ENCODE measurements around the gene KLK1. TPM values are rescaled to one million over a fixed set of nuclear protein-coding genes. Genes with fewer than 3 reads are reported as not detected.
A peak's percentile ranks its signal among the peaks of the same experiment; 100 is the strongest.

KLK1 gene
- total and polyA plus RNA-seq, 2 of the 13 experiments (the other 11 are each of a cell fraction or from before 2014, with no cell fraction given) = not detected

DNA sequence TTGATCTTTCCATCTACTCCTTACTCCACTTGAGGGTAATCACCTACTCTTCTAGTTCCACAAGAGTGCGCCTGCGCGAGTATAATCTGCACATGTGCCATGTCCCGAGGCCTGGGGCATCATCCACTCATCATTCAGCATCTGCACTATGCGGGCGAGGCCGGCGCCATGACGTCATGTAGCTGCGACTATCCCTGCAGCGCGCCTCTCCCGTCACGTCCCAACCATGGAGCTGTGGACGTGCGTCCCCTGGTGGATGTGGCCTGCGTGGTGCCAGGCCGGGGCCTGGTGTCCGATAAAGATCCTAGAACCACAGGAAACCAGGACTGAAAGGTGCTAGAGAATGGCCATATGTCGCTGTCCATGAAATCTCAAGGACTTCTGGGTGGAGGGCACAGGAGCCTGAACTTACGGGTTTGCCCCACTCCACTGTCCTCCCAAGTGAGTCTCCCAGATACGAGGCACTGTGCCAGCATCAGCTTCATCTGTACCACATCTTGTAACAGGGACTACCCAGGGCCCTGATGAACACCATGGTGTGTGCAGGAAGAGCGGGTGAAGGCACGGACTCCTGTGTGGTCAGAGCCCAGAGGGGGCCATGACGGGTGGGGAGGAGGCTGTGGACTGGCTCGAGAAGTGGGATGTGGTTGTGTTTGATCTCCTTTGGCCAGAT lies 47.0 kb upstream of the KLK1 start (continued):
- TF ChIP-seq ZHX1 (CRISPR knock-in tag; IDR thresholded peaks at IDR 0.05; ENCODE audit: low read depth) (0 out of 2 replicates have a peak, but pooled peaks have one; percentile 46), SALL1 (CRISPR knock-in tag; IDR thresholded peaks at IDR 0.05) (no peak), HCFC1 (IDR thresholded peaks at IDR 0.05; ENCODE audit: low read depth, low read length) (peak; percentile 22; the same call in 1 of the 2 replicates), GABPB1 (CRISPR knock-in tag; IDR thresholded peaks at IDR 0.05) (peak; percentile 47; the same call in 1 of the 2 replicates), ATF7 (IDR thresholded peaks at IDR 0.05) (peak; percentile 97), ATF7 (CRISPR knock-in tag; IDR thresholded peaks at IDR 0.05) (no peak), NCOA5 (CRISPR knock-in tag; IDR thresholded peaks at IDR 0.05) (no peak), ZNF761 (CRISPR knock-in tag; conservative IDR thresholded peaks at IDR 0.05) (no peak), EEA1 (CRISPR knock-in tag; IDR thresholded peaks at IDR 0.05; ENCODE audit: borderline replicate concordance) (no peak), MBNL3 (CRISPR knock-in tag; conservative IDR thresholded peaks at IDR 0.05) (no peak), ZNF552 (CRISPR knock-in tag; IDR thresholded peaks at IDR 0.05; ENCODE audit: borderline replicate concordance) (no peak), ZNF576 (CRISPR knock-in tag; IDR thresholded peaks at IDR 0.05) (no peak), ZNF850 (CRISPR knock-in tag; conservative IDR thresholded peaks at IDR 0.05) (no peak), ZNF746 (CRISPR knock-in tag; IDR thresholded peaks at IDR 0.05) (no peak), MYC (CRISPR knock-in tag; IDR thresholded peaks at IDR 0.05; ENCODE audit: borderline replicate concordance) (peak; percentile 32; the same call in 1 of the 2 replicates), YEATS2 (CRISPR knock-in tag; IDR thresholded peaks at IDR 0.05; ENCODE audit: borderline replicate concordance) (no peak), ZNF430 (CRISPR knock-in tag; IDR thresholded peaks at IDR 0.05) (no peak), MEF2D (CRISPR knock-in tag; IDR thresholded peaks at IDR 0.05) (no peak), CBX5 (CRISPR knock-in tag; IDR thresholded peaks at IDR 0.05; ENCODE audit: borderline replicate concordance) (no peak)
- TF ChIP-seq, protein P1, sequence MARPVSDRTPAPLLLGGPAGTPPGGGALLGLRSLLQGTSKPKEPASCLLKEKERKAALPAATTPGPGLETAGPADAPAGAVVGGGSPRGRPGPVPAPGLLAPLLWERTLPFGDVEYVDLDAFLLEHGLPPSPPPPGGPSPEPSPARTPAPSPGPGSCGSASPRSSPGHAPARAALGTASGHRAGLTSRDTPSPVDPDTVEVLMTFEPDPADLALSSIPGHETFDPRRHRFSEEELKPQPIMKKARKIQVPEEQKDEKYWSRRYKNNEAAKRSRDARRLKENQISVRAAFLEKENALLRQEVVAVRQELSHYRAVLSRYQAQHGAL (CRISPR knock-in tag; IDR thresholded peaks at IDR 0.05; ENCODE audit: not compliant biosample characterization) = no peak
- TF ChIP-seq, protein P2, sequence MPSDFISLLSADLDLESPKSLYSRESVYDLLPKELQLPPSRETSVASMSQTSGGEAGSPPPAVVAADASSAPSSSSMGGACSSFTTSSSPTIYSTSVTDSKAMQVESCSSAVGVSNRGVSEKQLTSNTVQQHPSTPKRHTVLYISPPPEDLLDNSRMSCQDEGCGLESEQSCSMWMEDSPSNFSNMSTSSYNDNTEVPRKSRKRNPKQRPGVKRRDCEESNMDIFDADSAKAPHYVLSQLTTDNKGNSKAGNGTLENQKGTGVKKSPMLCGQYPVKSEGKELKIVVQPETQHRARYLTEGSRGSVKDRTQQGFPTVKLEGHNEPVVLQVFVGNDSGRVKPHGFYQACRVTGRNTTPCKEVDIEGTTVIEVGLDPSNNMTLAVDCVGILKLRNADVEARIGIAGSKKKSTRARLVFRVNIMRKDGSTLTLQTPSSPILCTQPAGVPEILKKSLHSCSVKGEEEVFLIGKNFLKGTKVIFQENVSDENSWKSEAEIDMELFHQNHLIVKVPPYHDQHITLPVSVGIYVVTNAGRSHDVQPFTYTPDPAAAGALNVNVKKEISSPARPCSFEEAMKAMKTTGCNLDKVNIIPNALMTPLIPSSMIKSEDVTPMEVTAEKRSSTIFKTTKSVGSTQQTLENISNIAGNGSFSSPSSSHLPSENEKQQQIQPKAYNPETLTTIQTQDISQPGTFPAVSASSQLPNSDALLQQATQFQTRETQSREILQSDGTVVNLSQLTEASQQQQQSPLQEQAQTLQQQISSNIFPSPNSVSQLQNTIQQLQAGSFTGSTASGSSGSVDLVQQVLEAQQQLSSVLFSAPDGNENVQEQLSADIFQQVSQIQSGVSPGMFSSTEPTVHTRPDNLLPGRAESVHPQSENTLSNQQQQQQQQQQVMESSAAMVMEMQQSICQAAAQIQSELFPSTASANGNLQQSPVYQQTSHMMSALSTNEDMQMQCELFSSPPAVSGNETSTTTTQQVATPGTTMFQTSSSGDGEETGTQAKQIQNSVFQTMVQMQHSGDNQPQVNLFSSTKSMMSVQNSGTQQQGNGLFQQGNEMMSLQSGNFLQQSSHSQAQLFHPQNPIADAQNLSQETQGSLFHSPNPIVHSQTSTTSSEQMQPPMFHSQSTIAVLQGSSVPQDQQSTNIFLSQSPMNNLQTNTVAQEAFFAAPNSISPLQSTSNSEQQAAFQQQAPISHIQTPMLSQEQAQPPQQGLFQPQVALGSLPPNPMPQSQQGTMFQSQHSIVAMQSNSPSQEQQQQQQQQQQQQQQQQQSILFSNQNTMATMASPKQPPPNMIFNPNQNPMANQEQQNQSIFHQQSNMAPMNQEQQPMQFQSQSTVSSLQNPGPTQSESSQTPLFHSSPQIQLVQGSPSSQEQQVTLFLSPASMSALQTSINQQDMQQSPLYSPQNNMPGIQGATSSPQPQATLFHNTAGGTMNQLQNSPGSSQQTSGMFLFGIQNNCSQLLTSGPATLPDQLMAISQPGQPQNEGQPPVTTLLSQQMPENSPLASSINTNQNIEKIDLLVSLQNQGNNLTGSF (CRISPR knock-in tag; IDR thresholded peaks at IDR 0.05) = no peak

Measured in HepG2 (cell line).